HFFc6 (cell line): ENCODE measurements around the gene TRAPPC11. TPM values are rescaled to one million over a fixed set of nuclear protein-coding genes. Genes with fewer than 3 reads are reported as not detected.
"Not testable (repeated sequence)": the region's sequence is repeated elsewhere in the genome, so short reads cannot be mapped to it uniquely, and the experiment has no call there.

ENCODE experiments used
- DNase-seq: peaks from one replicate; pipeline ENCODE4 v3.0.0-alpha.2; 2018
- H3K27ac Mint-ChIP-seq: 2 replicates; pipeline ENCODE4 v1.8.0; 2020; ENCODE audit warnings: mild to moderate bottlenecking, mixed read lengths
- H3K27me3 Mint-ChIP-seq: 2 replicates; pipeline ENCODE4 v1.8.0; 2021; ENCODE audit warnings: mild to moderate bottlenecking, moderate library complexity, mixed read lengths; ENCODE audit not compliant: insufficient read depth
- H3K36me3 Mint-ChIP-seq: 2 replicates; pipeline ENCODE4 v1.8.0; 2021; ENCODE audit warnings: low read depth, mixed read lengths
- H3K4me1 Mint-ChIP-seq: 2 replicates; pipeline ENCODE4 v1.8.0; 2020; ENCODE audit warnings: low read depth, mixed read lengths
- H3K4me3 Mint-ChIP-seq: 2 replicates; pipeline ENCODE4 v1.8.0; 2020; ENCODE audit warnings: mild to moderate bottlenecking, moderate library complexity, mixed read lengths
- H3K9me3 Mint-ChIP-seq: 2 replicates; pipeline ENCODE4 v1.8.0; 2020; ENCODE audit warnings: mild to moderate bottlenecking, mixed read lengths
- total RNA-seq, 6 experiments: library from RNA; stranded (reverse); fragmentation: NEBNext Ultra II Directional; extraction: Animal tissue kit (Norgen Biotek cat#: 25700); gene quantifications; 2 replicates in 1 of 6; 3 replicates in 5 of 6; pipeline ENCODE4 v1.2.3, GENCODE V29; 2021
- TF ChIP-seq, protein P1 (sequence below): fragments of 200-600 bp; sonication (generic); IDR thresholded peaks from 2 replicates; pipeline ENCODE4 v1.5.0; 2021; ENCODE audit warnings: antibody characterized with exemption, mild to moderate bottlenecking

Gene TRAPPC11
- total RNA-seq, 6 experiments from 2014 or later, result 24.8 to 29.5 (median 26.1) TPM

DNA sequence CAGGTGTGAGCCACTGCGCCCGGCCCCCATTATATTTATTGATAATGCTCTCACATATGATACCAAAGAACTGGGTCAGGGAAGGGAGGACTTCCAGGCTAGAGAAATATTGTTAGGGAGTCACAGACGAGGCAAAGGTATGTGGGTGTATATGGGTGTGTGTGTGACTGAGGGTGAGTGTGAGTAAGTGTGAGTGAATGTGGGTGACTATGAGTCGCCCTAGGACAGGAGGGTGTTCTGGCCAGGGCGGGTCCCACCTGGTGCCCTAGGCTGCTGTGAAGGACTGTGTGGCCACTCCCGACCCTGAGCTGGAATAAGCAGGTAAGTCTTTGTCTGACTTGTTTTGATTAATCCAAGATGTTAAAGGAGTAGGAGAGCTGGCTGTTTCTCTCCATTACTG lies 34.5 kb upstream of the TRAPPC11 start:
- no peaks in the 10 kb centered on the region for H3K9me3 Mint-ChIP-seq
- TF ChIP-seq, protein P1, sequence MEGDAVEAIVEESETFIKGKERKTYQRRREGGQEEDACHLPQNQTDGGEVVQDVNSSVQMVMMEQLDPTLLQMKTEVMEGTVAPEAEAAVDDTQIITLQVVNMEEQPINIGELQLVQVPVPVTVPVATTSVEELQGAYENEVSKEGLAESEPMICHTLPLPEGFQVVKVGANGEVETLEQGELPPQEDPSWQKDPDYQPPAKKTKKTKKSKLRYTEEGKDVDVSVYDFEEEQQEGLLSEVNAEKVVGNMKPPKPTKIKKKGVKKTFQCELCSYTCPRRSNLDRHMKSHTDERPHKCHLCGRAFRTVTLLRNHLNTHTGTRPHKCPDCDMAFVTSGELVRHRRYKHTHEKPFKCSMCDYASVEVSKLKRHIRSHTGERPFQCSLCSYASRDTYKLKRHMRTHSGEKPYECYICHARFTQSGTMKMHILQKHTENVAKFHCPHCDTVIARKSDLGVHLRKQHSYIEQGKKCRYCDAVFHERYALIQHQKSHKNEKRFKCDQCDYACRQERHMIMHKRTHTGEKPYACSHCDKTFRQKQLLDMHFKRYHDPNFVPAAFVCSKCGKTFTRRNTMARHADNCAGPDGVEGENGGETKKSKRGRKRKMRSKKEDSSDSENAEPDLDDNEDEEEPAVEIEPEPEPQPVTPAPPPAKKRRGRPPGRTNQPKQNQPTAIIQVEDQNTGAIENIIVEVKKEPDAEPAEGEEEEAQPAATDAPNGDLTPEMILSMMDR, result no peak
- no peak overlapping the region for H3K4me3 Mint-ChIP-seq
- no peaks in the 10 kb centered on the region for H3K36me3 Mint-ChIP-seq
- H3K27ac Mint-ChIP-seq, result no peak overlapping the region
- H3K27me3 Mint-ChIP-seq, result peaks cover 2% of the 10 kb centered on the region; the same call in 1 of the 2 replicates
- DNase-seq, result no peak
- H3K4me1 Mint-ChIP-seq, result 0 out of 2 replicates have a peak, but pooled peaks cover 5% of the 10 kb centered on the region

DNA sequence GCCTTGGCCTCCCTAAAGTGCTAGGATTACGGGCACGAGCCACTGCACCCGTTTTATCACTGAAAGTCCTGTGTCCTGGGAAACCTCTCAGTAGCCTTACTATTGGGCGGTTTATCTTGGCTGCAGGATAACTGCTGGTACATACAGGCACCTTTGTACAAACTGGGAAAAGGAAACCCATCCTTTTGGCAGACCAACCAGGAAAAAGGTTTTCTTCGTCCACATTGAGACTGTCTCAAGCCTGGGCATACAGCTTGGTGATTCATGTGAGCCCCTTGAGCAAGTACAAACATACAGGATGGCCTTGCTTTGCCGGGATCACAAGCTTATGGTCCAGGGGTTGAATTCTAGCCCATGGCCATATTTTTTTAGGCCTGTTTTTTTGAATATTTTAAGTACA lies 32.9 kb upstream of the TRAPPC11 start:
- H3K27ac Mint-ChIP-seq, result no peak overlapping the region
- no peak for DNase-seq
- peaks cover 2% of the 10 kb centered on the region; the same call in 1 of the 2 replicates for H3K27me3 Mint-ChIP-seq
- no peaks in the 10 kb centered on the region for H3K36me3 Mint-ChIP-seq
- H3K4me1 Mint-ChIP-seq, result 0 out of 2 replicates have a peak, but pooled peaks cover 5% of the 10 kb centered on the region
- H3K9me3 Mint-ChIP-seq, result no peaks in the 10 kb centered on the region
- H3K4me3 Mint-ChIP-seq, result no peak overlapping the region
- TF ChIP-seq, protein P1, result no peak

DNA sequence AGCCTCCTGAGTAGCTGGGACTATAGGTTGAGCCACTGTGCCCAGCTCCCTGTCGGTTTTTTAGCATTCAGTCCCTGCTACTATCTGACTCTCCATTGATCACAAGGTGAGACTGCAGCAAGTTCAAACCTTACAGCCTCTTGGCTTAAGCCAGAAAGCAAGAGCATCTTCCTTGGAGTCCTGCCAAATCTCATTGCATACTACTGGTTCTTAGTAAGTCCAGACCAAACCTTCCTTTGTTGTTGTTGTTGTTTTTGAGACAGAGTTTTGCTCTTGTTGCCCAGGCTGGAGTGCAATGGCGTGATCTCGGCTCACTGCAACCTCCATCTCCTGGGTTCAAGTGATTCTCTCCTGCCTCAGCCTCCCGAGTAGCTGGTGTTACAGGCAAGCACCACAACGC lies 31.8 kb upstream of the TRAPPC11 start:
- H3K27ac Mint-ChIP-seq, H3K4me1 Mint-ChIP-seq, H3K4me3 Mint-ChIP-seq, DNase-seq, H3K27me3 Mint-ChIP-seq, H3K9me3 Mint-ChIP-seq, H3K36me3 Mint-ChIP-seq: not testable (repeated sequence)

DNA sequence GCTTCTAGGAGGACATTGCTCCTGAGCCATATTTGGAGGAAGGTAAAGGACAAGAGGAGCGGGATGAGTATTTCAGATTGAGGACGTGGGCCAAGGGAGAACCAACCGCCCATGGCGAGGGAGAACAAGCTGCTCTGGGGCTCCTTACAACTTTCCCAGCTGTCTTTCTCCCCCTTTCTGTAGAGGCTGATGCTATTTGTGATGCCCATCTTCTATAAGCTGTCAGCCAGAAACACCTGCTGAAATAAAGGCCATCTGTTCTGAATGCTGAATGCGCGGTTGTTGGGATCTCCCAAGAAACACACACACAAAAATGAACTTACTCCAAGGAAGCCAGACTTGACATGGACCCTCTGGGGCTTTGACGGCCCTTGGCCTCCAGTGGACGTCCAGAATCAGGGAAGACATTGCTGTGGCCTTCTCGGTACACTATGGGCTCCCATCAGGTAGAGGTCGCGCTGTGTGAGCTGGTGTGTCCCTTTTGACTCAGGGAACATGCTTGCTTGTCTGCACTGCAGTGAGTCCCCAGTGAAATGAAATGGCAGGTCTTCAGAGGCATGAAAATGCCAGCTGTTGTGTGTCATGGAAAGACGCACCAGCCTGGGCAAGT lies 31.0 kb upstream of the TRAPPC11 start:
- Mint-ChIP-seq H3K4me3 (no peak overlapping the region), H3K36me3 (no peaks in the 10 kb centered on the region), H3K4me1 (no peaks in the 10 kb centered on the region), H3K9me3 (no peaks in the 10 kb centered on the region), H3K27ac (no peak overlapping the region), H3K27me3 (peaks cover 2% of the 10 kb centered on the region; the same call in 1 of the 2 replicates)
- TF ChIP-seq, protein P1, result no peak
- DNase-seq, result no peak

DNA sequence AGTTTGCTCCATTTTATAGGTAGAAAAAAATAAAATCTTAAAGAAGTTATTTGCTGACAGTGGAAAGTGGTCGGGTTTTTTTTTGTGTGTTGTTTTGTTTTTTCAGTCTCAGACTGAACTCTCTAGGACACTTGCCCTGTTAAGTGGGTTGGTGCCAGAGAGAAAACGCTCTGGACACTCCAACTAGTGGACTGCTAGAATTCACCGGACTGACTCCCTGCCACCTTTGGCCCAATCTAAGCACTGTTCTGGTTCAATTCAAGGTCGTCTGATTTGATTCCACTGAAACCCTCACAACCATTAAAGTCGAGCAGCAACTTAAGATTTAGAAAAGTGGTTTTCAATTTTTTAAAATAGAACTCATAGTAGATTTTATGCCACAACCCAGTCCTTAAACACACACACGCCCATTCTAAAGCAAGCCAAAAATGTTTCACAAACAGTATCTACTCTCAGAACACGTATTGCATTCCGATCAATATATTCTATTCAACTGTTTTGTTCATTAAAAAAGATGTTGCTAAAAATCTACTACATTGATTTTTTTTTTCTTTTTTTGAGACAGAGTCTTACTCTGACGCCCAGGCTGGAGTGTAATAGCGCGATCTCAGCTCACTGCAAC lies 27.4 kb upstream of the TRAPPC11 start:
- Mint-ChIP-seq H3K4me1 (peaks cover 21% of the 10 kb centered on the region), H3K9me3 (no peaks in the 10 kb centered on the region), H3K36me3 (no peaks in the 10 kb centered on the region), H3K4me3 (no peak overlapping the region), H3K27ac (no peak overlapping the region), H3K27me3 (peaks cover 2% of the 10 kb centered on the region)
- DNase-seq, result no peak
- TF ChIP-seq, protein P1, result no peak

DNA sequence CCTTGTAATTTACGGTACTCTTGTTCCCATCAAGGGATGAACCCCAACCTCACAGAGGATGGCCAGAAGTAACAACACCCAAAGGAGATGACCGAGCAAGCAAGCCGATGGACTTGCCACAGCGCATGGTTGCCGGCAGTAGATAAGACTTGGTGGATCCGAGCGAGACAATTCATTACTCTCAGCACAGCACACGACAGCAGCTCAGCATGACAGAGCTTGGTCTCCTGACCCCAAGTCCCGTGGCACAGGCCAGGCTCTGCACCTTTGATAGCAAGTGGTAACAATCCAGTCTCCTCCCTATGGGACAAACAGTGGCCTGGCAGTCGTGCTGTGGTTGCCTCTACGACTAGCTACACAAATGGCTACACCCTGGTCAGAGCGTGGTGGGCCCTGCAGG lies 26.4 kb upstream of the TRAPPC11 start:
- Mint-ChIP-seq H3K36me3 (no peaks in the 10 kb centered on the region), H3K4me3 (no peak overlapping the region), H3K9me3 (no peaks in the 10 kb centered on the region), H3K27ac (no peak overlapping the region), H3K27me3 (peaks cover 2% of the 10 kb centered on the region), H3K4me1 (peaks cover 31% of the 10 kb centered on the region)
- TF ChIP-seq, protein P1, result no peak
- DNase-seq, result no peak
